ENCODE results near the gene WSCD2. TPM values are rescaled to one million over a fixed set of nuclear protein-coding genes. Genes with fewer than 3 reads are reported as not detected.

The WSCD2 gene
- total and polyA plus RNA-seq, 2 of the 4 experiments (the other 2 are of a cell fraction) = not detected

DNA sequence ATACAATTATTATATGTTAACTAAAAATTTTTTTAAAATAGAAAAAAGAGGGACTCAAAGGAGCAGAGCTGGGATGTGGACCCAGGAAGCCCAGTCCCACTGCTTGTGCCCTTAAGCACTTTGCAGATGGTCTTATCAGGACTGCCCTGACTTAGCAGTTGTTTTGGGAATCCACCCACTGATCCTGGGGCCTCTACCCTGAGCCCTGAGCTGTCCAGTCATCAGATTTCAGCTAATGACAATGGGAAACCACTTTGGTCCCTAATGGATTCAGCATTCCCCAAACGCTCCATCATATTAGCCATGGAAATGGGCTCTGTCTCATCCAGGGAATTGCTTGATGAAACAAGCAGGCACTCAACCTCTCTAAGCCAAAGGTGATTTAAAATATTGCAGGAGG, 22.5 kb upstream of the WSCD2 start:
- dilution Hi-C loops (cut with HindIII; ENCODE audit: low sequenced_read_pairs, unreplicated experiment) (no loop called here), in situ Hi-C loops (cut with MboI; ENCODE audit: low sequenced_read_pairs) (no loop called here)
- H3K9me3 ChIP-seq (ENCODE audit: control insufficient read depth, insufficient read depth, low read length) = no peaks in the 10 kb centered on the region

More for the DNA sequence above, 22.5 kb upstream of the WSCD2 start:
- H4K8ac ChIP-seq (ENCODE audit: low read depth in 2 of 2, low read length in 2 of 2) = no peak overlapping the region
- H3K36me3 ChIP-seq (ENCODE audit: control insufficient read depth, insufficient read depth, low read length) = no peaks in the 10 kb centered on the region
- H2BK15ac ChIP-seq (ENCODE audit: low read depth, low read length) = no peak overlapping the region
- TF ChIP-seq CEBPB (IDR thresholded peaks at IDR 0.05; ENCODE audit: low read depth, low read length) = no peak
- no peak for TF ChIP-seq CHD1 (IDR thresholded peaks at IDR 0.05; ENCODE audit: low read depth, low read length)
- TF ChIP-seq, protein P1, sequence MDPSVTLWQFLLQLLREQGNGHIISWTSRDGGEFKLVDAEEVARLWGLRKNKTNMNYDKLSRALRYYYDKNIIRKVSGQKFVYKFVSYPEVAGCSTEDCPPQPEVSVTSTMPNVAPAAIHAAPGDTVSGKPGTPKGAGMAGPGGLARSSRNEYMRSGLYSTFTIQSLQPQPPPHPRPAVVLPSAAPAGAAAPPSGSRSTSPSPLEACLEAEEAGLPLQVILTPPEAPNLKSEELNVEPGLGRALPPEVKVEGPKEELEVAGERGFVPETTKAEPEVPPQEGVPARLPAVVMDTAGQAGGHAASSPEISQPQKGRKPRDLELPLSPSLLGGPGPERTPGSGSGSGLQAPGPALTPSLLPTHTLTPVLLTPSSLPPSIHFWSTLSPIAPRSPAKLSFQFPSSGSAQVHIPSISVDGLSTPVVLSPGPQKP (IDR thresholded peaks at IDR 0.05; ENCODE audit: borderline replicate concordance, low read depth, low read length) = no peak
- TF ChIP-seq MAZ (IDR thresholded peaks at IDR 0.05; ENCODE audit: borderline replicate concordance, low read depth, low read length) = no peak
- TF ChIP-seq RFX5 (IDR thresholded peaks at IDR 0.05; ENCODE audit: low read depth, low read length) = no peak
- TF ChIP-seq BHLHE40 (IDR thresholded peaks at IDR 0.05; ENCODE audit: low read depth, low read length) = no peak
- TF ChIP-seq MAFK (IDR thresholded peaks at IDR 0.05; ENCODE audit: low read depth, low read length) = no peak
- TF ChIP-seq CTCF (conservative IDR thresholded peaks at IDR 0.05; ENCODE audit: low read depth, low read length) = no peak
- TF ChIP-seq NFE2L2 (IDR thresholded peaks at IDR 0.05; ENCODE audit: low read depth, low read length) = no peak
- TF ChIP-seq, protein P2, sequence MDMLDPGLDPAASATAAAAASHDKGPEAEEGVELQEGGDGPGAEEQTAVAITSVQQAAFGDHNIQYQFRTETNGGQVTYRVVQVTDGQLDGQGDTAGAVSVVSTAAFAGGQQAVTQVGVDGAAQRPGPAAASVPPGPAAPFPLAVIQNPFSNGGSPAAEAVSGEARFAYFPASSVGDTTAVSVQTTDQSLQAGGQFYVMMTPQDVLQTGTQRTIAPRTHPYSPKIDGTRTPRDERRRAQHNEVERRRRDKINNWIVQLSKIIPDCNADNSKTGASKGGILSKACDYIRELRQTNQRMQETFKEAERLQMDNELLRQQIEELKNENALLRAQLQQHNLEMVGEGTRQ (IDR thresholded peaks at IDR 0.05; ENCODE audit: low read depth, low read length) = no peak
- ATAC-seq (ENCODE audit: low read depth) = no peak
- no peak overlapping the region for H2AFZ ChIP-seq (replicated peaks; ENCODE audit: low read length, poor library complexity)
- no peak overlapping the region for H3K4me2 ChIP-seq (ENCODE audit: low read depth, low read length)
- H3K27me3 ChIP-seq (ENCODE audit: control insufficient read depth, insufficient read depth, low read length) = no peaks in the 10 kb centered on the region
- no peak overlapping the region for H3K4ac ChIP-seq (ENCODE audit: low read depth, low read length)
- no CpG with 5 or more reads among the region's 1 CpG for WGBS, 2 experiments (ENCODE audit: extremely low coverage in 2 of 2, insufficient read length in 1 of 2)
- H2BK20ac ChIP-seq (ENCODE audit: low read depth, low read length) = no peak overlapping the region
- ChIA-PET CTCF (no interaction called here), POLR2A (ENCODE audit: unreplicated experiment) (no interaction called here)
- H3K4me3 ChIP-seq (ENCODE audit: insufficient read depth, low read depth, low read length) = no peak overlapping the region
- no peaks in the 10 kb centered on the region for H3K4me1 ChIP-seq (ENCODE audit: control insufficient read depth, insufficient read depth, low read length)
- no peak overlapping the region for H2BK120ac ChIP-seq (ENCODE audit: low read depth, low read length)
- no peak overlapping the region for H3K23ac ChIP-seq (ENCODE audit: low read depth, low read length)
- DNase-seq = no peak
- BruUV-seq (replicated peaks) = no TSS peak
- no peaks in the 10 kb centered on the region for H3K9me1 ChIP-seq (ENCODE audit: insufficient read depth, low read length)
- H2AK9ac ChIP-seq (replicated peaks; ENCODE audit: low read depth, low read length, poor library complexity) = no peak overlapping the region
- H3K79me1 ChIP-seq (ENCODE audit: low read depth in 1 of 2, low read length in 2 of 2) = no peaks in the 10 kb centered on the region
- H4K91ac ChIP-seq (ENCODE audit: insufficient read depth, low read depth, low read length) = no peak overlapping the region
- no peak overlapping the region for H3K56ac ChIP-seq (ENCODE audit: extremely low read depth, insufficient read depth, low read length)
- intact Hi-C loops (cut with micrococcal nuclease) = no loop called here
- H3K18ac ChIP-seq (ENCODE audit: low read depth, low read length) = no peak overlapping the region
- H3K9ac ChIP-seq (ENCODE audit: low read depth, low read length) = no peak overlapping the region
- no peaks in the 10 kb centered on the region for H4K20me1 ChIP-seq (ENCODE audit: insufficient read depth, low read length)
- H3K27ac ChIP-seq (ENCODE audit: insufficient read depth, low read length) = no peak overlapping the region
- H2AK5ac ChIP-seq (ENCODE audit: low read depth, low read length) = no peak overlapping the region
- no peak overlapping the region for H3K14ac ChIP-seq (replicated peaks; ENCODE audit: low read depth, low read length)
- H2BK5ac ChIP-seq (ENCODE audit: low read depth, low read length, poor library complexity, severe bottlenecking) = no peak overlapping the region
- H4K5ac ChIP-seq (ENCODE audit: low read depth, low read length) = no peak overlapping the region

Data from IMR-90 (cell line).